Stimulated activated CD8-positive, alpha-beta memory T cell treated with anti-CD3 and anti-CD28 coated beads, Interleukin-15, amount 100 ng/mL, for 1 hour (primary cell): ENCODE measurements around the gene ZNF124.
"Not testable (repeated sequence)": the region's sequence is repeated elsewhere in the genome, so short reads cannot be mapped to it uniquely, and the experiment has no call there.

Experiments used
- DNase-seq: peaks from one replicate; pipeline ENCODE4 v3.0.0-alpha.2; 2020; ENCODE audit warnings: low read depth

Gene ZNF124

DNA sequence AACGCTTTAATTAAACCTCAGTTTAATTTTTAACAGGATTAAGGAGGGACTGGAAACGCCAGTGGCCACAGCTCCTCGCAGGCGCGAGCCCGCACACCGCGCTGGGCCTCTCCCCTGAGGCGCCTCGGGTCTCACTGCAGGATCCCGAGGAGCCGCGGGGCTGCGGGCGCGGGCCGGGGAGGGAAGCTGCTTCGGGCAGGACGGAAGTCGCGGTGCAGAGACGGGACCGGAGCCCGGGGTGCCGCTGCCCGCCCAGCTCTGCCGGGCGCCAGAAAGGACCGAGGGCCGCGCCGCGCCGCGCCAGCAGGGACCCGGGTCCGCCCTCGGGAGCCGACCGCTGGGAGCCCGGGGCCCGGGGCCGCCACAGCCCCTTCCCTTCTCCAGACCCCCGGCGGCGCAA is 377 bp downstream of the ZNF124 start:
- DNase-seq = not testable (repeated sequence)

DNA sequence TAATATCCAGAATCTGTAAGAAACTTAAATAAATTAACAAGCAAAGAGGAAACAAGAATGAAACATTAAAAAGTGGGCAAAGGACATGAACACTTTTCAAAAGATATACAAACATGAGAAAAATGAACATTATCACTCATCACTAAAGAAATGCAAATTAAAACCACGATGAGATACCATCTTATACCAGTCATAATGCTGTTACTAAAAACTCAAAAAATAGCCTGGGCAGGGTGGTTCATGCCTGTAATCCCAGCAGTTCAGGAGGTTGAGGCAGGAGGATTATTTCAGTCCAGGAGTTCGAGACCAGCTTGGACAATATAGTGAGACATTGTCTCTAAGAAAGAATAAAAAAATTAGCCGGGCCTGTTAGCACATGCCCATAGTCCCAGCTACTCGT is 6.1 kb downstream of the ZNF124 start:
- DNase-seq = no peak

- no peak for DNase-seq
Observed at GRCh38 chr1:247164694-247165093, 7.1 kb downstream of the ZNF124 start.

DNA sequence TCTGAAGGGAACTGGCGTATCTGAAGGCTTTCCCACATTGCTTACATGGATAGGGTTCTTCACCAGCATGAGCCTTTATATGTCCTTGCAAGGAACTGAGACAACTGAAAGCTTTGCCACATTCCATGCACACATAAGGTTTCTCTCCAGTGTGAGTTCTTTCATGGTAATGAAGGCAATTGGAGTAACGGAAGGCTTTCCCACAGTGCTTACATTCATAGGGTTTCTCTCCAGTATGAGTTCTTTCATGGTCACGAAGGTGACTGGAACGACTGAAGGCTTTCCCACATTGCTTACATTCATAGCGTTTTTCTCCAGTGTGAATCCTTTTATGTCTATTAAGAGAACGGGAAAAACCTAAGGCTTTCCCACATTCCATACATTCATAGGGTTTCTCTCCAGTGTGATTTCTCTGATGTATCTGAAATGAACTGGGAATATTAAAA is 15.0 kb downstream of the ZNF124 start:
- no peak for DNase-seq

DNA sequence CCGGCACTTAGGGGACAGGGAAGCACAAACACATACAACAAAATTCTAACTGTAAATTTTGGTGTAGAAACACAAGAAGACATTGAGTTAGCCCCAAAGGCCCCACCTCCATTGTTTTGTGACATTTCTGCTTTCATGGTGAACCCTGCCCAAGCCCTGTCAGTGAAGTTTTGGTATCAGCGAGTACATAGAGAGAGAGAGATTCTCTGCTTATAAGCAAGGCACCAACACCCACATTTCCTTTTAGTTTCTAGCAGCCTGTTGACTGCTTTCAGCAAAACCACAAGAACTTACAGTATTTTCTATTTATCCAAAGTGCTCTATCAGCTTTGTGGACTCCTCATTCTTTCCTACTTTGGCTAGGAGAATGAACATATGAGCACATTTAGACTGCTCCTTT is 24.0 kb downstream of the ZNF124 start:
- DNase-seq = no peak

- DNase-seq = not testable (repeated sequence)
Observed at GRCh38 chr1:247147120-247147519, 24.7 kb downstream of the ZNF124 start.

GRCh38 chr1:247146671-247147070 is 25.1 kb downstream of the ZNF124 start:
- no peak for DNase-seq

- no peak for DNase-seq
Observed at GRCh38 chr1:247145279-247145678, 26.5 kb downstream of the ZNF124 start.

GRCh38 chr1:247139557-247139956 is 32.3 kb downstream of the ZNF124 start:
- DNase-seq = not testable (repeated sequence)

DNA sequence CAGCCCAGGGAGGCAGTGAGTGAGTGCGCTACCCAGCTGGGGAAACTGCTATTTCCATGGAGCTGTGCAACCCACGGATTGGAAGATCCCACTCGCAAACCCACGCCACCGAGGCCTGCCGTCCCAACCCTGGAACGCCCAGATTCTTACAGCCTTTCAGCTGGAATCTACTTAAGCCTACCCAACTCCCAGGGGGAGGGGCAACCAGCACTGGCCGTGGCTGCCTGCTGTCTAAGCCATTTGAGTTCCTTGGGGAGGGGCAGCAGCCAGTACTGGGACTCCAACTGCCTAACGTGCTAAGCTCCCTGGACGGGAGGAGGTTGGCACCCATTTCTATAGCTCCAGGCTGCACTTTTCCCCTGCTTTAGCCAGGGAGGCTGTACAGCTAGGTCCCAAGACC is 40.6 kb downstream of the ZNF124 start:
- DNase-seq = no peak

DNA sequence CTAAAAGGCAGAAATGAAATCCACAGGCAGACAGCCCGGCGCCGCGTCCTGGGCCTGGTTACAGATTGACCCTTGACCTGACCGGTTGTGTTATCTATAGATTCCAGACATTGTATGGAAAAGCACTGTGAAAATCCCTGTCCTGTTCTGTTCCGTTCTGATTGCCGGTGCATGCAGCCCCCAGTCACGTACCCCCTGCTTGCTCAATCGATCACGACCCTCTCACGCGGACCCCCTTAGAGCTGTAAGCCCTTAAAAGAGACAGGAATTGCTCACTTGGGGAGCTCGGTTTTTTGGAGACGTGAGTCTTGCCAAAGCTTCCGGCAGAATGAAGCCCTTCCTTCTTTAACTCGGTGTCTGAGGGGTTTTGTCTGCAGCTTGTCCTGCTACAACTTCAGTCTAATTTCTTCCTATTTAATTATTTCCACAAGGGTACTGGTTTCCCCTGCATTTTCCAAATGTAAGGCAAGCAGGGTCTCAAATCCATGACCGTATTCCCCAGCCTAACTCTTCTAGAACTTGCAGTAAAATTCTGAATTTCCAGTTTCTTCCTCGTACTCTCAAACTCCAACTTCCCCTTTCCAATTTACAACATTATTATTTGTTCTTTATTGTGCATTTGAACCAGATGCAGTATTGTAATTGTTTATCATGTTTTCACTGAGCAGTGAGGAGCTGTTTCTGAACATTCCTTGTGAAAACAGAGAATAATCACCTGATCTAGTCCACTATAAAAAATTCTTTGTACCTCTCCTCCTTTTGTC is 44.1 kb downstream of the ZNF124 start:
- DNase-seq = not testable (repeated sequence)

DNA sequence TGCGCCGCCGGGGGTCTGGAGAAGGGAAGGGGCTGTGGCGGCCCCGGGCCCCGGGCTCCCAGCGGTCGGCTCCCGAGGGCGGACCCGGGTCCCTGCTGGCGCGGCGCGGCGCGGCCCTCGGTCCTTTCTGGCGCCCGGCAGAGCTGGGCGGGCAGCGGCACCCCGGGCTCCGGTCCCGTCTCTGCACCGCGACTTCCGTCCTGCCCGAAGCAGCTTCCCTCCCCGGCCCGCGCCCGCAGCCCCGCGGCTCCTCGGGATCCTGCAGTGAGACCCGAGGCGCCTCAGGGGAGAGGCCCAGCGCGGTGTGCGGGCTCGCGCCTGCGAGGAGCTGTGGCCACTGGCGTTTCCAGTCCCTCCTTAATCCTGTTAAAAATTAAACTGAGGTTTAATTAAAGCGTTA is 45.2 kb downstream of the ZNF124 start:
- DNase-seq = not testable (repeated sequence)

- DNase-seq = not testable (repeated sequence)
Observed at GRCh38 chr1:247126166-247126565, 45.7 kb downstream of the ZNF124 start.

DNA sequence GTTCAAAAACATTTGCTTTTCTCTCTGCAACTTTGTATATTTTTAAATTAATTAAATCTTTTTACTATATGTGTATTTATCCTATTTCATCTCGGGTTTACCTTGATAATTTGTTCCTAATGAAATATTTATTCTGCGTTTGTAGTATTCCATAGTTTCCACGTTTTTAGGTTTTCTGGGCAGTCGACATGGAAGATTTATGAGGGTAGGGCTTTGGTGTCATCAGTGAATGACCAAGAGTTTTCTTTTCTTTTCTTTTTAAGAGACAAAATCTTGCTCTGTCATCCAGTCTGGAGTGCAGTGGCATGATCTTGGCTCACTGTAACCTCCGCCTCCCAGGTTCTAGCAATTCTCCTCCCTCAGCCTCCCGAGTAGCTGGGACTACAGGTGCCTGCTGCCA is 50.4 kb downstream of the ZNF124 start:
- no peak for DNase-seq

- not testable (repeated sequence) for DNase-seq
Observed at GRCh38 chr1:247120408-247120668, 51.5 kb downstream of the ZNF124 start.

DNA sequence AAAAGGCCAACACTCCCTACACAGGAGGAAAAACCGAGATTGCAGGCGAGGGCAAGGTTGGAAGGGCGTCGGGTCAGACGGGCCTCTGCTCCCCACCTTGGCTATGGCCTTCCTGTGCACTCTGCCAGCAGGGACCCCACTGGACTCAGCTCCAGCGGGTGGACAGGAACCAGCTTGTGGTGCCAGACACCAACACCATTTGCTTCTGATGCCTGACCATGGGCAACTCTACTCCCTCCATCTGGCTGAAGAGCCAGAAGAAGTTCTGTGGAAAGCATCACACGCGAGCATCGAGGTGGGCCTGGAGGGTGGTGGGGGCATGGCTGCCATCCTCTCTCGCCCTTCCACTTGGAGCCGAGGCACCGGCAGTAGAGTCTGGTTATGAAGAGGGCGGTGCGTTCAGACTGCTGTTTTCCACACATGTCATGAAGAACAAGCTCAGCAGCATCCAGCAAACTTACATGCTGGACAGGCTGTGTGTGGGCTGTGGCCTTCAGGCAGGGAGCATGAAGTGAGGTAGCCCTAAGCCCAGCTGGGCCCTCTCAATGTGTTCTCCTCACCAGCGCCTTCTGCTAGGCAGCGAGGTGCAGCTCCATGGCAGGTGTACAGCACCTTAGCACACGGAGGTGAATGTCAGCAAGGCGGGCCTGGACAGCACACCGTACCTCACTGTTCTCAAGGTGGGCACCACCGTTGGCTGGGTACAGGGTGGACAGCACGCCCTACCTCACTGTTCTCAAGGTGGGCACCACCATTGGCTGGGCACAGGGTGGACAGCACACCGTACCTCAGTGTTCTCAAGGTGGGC is 52.0 kb downstream of the ZNF124 start:
- no peak for DNase-seq

DNA sequence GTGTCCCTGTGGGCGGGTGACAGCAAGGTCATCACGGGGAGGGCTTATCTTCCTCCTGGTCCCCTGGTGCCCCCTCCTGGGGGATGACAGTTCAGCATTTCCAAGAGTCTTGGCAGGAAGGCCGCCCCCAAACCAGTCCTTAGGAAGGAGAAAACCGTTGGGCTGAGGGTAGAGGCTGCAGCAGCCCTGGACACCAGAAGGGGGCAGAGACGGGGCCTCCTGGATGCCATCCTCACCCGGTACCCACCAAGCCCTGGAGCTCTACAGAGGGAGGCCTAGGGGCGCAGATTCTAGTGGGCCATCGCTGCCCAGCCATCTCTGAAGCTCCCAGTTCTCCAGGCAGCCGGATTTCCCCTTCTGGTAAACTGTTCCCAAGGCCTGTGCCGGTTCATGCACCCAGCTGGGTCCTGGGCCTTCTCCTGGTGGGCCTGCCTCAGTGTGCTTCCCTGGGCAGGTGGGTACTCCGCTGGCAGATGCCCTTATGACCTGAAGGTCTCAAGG is 52.8 kb downstream of the ZNF124 start:
- DNase-seq = no peak

GRCh38 chr1:247115545-247115944 is 56.3 kb downstream of the ZNF124 start:
- no peak for DNase-seq

- DNase-seq = no peak
Observed at GRCh38 chr1:247115141-247115510, 56.7 kb downstream of the ZNF124 start.

DNA sequence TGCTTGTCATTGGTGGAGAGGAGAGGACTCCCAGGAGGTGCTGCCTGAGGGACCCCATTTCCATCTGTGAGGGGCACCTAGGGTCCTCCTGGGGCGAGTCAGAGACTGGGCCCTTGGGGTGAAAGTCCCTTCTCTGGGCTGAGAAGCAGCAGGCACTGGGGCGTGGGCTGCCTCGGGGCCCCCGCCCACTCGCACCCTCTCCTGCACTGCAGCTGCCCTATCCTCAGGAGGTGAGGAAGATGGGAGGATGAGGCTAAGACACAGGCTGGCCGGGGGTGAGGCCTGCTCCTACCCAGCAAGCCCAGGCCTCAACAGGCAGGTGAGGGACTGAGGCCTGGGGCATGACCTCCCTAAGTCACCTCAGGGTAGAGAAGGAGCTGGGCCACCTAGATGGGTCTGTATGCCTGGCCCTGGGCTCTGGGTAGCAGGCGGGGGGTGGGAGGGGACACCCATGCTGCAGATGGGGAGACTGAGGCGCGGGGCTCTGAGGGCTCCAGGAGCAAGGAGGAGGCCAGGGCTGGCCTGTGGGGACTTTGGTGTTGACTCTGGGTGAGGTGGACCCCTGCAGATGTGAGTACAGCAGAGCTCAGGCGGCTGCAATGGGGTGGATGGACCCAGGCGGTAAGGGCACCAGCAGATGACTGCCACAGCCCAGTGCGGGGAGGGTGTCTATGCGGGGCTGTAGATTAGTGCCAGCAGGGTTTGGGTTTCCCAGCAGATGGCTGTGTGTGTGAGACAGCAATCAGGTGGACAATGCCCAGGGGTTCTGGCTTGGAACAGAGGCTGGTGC is 57.3 kb downstream of the ZNF124 start:
- DNase-seq = no peak

DNA sequence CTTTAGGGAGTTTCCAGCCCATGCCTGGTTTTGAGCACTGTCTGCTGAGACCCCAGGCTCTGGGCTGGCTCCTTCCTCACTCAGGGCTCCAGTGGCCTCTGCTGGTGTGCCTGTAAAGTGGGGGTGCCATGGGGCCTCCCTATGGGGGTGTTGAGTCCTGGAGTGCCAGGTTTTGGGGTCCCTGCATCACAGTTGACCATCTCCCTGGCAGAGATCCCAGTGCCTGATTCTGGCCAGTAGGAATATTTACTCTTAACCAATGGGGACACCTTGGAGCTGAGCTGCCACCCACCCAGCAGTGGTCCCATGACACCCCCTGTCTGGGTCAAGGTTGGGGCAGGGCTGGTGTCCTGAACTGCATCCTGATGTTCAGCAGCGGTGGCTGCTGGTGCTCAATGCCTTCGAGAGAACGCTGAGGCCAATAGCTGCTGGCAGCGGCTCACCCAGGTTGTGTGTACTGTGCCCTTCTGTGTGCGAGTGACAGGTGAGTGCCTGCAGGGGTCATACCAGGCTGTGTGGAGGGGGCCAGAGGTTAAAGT is 58.0 kb downstream of the ZNF124 start:
- no peak for DNase-seq

DNA sequence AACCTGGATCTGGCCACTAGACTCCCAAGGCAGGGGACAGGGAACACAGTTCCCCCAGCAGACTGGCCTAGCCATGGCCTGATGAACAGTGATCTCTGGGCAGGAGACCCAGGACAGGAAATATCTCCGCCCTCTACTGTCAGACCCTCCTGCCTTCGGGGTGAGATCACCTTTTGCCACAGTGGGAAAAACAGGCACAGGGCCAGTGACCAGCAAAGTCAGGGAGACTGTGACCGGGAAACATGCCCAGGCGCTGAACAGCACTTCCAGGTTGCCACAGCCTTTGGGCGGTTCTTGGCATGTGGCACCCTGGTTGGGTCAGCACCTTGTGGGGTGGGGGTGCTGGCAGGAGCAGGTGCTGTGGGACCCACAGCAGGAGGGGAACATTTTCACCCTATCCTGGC is 58.7 kb downstream of the ZNF124 start:
- no peak for DNase-seq

DNA sequence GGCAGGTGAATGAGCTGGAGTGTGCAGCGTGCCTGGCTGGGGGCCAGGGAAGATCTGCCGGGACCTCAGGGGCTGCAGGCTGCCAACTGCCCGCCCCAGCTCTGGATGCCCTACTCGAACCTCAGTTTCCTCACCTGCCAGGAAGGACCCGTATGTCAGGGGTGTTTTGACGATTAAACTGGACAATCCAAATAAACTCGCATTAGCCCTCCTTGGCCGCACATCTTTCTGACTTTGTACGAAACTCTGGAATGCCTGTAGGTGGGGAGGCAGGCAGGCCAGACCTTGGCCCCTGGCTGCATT is 59.4 kb downstream of the ZNF124 start:
- no peak for DNase-seq
